GM21423 (cell line): ENCODE measurements around the gene WDR87.
A peak's percentile ranks its signal among the peaks of the same experiment; 100 is the strongest.
"Not testable (repeated sequence)": the region's sequence is repeated elsewhere in the genome, so short reads cannot be mapped to it uniquely, and the experiment has no call there.

Experiments
- ATAC-seq: cut with Tn5 transposase; IDR thresholded peaks from one replicate; pipeline ENCODE4 v1.9.1; 2021; ENCODE audit warnings: mild to moderate bottlenecking, moderate library complexity; ENCODE audit not compliant: unreplicated experiment

Gene WDR87

GRCh38 chr19:37931881-37932655 is 25.7 kb upstream of the WDR87 start:
- ATAC-seq: peak; percentile 50

GRCh38 chr19:37930416-37930815 is 24.0 kb upstream of the WDR87 start:
- no peak for ATAC-seq

DNA sequence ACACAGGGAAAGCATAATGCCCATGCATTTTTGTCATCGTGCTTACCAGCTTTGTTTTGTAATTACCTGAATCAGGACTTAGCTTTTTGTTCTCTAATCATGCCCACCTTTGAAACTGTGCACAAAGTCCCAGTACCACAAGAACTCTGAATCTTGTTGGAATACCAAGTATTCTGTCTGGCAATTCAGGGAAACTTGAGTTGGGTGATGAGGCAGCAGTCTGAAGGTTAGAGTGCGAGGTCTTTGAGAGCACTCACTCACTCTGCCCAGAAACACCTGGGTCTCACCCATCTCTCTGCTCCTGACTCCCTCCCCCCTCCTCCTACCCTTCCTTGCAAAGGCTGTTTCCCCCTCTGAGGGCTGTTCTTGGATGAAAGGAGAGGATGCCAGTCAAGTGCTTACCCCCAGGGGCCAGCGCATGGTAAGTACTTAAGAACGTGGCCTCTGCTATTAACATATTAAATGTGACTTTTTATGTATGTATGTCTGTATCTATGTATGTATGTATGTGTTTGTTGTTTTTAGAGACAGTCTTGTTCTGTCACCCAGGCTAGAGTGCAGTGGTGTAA is 23.0 kb upstream of the WDR87 start:
- ATAC-seq: no peak

DNA sequence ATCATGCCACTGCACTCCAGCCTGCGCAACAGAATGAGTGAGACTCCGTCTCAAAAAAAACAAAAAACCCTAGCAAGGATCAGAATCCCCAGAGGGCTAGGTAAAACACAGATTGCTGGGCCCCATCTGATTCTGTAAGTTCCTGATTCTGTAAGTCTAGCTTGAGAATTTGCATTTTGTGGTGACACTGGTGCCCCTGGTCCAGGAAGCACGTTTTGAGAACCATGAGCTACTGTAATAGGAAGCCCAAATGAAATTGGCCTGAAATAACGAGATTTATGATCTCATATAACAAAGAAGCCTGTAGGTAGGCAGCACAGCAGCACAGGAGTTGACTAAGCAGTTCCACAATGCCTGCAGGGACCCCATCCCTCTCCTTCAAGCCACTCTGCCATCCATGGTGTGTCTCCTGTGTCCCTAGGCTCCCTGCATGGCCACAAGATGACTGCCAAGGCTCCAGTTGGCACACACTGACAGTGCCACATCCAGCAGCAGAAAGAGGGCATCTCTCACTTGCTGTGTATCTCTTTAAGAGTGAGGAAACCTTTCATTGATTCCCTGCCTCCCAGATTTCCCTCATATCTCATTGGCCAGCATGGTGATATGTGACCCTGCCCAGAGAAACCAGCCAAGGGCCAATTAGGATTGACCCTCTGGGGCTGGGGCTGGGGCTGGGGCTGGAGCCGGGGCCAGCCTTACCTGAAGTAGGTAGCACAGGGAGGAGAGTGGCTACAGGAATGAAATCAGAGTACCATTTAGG is 22.3 kb upstream of the WDR87 start:
- peak; percentile 46 for ATAC-seq

- ATAC-seq: no peak
Observed at GRCh38 chr19:37926711-37927110, 20.3 kb upstream of the WDR87 start.

DNA sequence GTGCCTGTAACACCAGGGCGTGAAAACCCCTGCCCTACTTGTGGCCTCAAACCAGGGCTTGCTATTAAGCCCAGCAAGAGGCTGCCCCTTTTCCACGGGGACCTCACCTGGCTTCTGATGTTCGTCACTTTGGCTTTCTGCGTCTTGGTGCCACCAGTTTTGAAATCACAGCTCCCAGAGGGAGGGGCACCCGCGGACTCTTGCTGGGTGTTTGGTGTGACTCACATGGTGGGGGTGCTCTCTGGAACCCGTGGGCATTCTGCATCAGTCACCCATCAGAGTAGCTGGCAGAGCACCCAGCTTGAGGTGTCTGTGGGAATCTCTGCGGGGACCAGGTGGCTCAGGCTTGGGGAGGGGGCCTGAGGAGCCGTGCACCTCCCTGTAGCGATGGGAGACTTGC is 19.9 kb upstream of the WDR87 start:
- no peak for ATAC-seq

- ATAC-seq: no peak
Observed at GRCh38 chr19:37925212-37925611, 18.8 kb upstream of the WDR87 start.

DNA sequence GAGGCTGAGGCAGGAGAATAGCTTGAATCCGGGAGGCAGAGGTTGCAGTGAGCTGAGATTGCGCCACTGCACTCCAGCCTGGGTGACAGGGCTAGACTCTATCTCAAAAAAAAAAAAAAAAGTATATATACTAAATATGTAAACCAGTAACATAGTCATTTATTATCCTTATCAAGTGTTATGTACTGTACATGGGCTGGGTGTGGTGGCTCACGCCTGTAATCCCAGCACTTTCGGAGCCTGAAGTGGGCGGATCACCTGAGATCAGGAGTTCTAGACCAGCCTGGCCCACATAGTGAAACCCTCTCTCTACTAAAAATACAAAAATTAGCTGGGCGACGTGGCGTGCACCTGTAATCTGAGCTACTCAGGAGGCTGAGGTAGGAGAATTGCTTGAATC is 18.2 kb upstream of the WDR87 start:
- not testable (repeated sequence) for ATAC-seq

DNA sequence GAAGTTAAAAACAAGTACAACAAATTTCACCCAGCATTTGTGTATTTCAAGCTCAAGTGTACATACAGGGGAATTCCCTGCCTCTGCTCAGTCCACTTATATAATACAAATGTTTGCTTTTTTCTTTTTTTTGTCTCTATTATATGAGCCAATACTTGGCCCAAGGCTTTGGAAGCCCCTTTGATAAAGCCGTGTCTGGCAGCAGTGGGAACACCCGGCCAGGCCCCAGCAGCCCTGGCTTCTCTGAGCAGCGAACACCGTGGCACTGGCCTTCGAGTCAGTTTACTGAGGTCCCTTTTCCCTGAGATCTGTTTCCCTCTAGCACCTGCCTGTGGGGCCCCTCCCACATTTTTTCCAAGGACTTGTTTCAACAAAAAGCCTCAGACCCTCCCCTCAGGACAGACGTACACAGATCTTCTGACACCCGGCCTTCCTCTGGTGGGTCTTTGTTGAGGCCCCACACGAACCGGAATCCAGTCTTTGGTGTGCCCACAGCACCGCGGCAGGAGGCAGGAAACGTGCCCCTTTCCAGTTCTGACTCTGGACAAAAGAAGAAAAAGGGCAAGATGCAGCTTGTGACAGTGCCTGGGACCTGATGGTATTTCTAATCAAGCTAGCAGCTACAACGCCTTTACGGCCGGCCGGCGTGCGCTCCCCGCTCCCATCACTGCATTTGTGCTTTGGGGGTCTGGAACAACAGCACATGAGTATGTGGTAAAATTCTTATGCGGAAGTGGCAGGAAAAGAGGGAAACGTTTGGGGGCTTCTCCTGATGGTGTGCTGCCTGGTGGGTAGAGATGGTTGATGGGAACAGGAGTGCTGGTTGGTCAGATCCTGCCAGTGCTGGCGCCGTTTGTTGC is 14.4 kb upstream of the WDR87 start:
- no peak for ATAC-seq

- no peak for ATAC-seq
Observed at GRCh38 chr19:37914908-37915307, 8.5 kb upstream of the WDR87 start.

GRCh38 chr19:37909661-37910199 is 3.3 kb upstream of the WDR87 start:
- no peak for ATAC-seq

DNA sequence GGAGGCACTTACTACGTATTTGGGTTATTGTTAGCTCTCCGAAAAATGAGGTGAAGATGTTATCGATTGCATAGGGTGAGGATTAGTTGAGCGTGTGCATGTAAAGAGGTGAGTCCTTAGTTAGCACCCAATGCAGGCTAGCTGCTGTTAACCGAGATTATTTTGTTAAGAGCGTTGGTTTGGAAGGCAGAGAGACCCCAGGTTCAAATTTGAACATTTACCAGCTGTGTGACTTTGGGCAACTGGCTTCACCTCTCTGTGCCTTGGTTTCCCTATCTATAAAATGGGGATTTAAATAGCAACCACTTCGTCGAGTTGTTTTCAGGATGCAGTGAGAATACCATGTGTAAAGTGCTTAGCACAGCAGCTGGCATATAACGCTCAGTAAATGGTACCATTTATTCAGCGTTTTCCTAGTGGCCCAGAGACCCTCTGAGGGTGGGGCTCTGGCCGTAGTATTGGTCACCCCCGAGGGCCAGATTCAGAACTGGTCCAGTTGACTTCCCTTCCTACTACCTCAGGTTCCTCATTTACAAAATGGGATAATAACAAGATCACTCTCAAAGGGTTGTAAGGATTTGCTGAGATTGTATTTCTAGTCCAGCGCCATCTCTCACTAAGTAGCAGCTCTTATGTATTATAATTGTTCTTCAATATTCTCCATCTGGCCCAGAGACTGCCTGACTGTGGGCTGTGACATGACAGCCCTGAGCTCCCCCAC is 1.5 kb upstream of the WDR87 start:
- no peak for ATAC-seq

DNA sequence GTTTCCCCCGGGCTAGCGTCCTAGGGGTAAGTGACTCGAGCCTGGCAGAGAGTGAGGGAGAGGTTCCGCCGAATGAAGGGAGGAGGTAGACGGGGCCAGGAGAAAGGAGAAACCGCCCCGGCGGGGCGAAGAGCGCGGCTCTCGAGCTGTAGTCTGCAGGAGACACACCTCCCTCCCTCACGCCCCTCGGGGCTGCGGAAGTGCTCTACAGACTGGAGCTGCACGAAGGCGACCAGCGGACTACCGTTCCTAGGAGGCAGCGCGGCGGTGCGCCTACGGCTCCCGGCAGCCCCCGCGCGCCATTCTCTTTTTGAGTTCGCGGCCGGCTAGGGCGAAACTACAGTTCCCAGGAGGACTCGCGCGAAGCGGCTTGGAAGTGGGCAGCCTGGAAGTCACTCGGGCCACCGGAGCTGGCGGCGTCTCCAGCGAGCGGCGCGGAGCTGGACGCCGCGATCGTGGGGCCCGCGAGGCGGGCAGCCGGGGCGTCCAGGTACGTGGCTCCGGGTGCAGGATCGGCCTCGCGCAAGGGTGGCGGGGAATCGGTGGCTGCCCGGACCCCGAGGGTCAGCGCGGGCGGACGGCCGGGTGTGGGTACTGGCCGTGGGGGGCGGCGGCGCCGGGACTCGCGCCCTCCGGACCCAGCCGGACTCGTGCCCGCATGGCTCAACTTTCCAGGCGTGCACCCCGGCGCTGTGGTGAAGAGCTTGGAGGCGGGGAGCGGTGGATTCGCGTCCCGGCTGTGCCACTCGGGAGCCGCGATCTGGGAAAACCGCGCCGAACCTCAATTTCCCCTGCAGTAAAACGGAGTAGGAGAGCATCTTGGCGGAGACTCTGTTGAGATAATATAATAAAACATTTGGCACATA is 708 bp upstream of the WDR87 start, which contains the start of gene SIPA1L3:
Gene SIPA1L3, plus strand, starts transcription at position 340 of the 866 bp plus-strand sequence. CDS start 174,358 bp downstream, outside the sequence.
- peak; percentile 87 for ATAC-seq

DNA sequence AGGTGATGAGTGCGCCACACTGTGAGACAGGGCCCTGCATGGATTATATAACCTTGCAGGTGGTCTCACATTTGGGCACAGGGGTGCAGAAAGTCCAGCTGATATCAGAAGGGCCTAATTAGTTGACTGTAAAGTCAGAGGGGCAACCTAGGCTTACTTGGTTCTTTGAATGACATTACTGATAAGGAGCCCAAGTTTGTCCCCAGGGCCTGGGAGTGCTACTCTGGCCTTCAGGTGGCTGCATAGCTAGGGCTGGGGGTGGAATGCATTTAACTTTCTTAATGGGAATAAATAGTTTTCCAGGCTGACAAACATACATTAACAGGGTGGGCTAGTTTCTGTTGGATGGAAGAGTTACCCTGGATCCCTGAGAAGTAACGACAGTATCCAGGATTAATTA is 3.3 kb downstream of the WDR87 start:
- ATAC-seq: no peak

DNA sequence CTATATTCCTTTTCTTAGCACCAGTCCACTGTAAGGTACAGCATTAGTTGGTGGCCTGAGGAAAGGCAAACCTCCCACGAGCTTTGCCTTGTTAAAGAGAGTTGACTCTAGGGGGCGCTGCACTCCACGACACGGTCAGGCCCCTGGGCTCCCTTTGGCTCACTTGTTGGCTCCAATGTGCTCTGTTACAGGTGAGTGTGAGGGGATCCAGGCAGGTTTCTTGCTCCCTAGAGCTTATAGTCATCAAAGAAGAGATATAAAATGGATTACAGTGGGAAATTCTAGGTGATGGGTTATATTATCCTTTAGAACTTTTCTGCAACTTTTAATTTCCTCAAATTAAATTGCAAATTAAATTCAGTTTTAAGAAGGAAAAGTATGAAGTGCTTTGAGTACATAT is 3.7 kb downstream of the WDR87 start:
- no peak for ATAC-seq

DNA sequence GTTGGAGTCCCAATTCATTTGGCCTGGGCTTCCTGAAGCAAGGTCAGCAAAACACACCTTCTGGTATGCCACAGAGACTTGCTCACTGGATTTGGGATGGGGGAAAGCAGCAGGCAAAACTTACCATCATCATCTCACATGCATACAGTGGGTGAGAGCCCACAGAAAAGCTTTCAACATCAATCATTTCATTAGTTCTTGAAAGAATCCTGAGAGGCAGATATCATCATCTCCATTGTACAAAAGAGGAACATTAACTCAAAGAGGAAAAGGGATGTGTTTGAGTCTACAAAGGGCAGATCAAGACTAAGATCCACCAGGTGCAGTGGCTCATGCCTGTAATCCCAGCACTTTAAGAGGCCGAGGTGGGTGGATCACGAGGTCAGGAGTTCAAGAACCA is 6.4 kb downstream of the WDR87 start:
- ATAC-seq: no peak

DNA sequence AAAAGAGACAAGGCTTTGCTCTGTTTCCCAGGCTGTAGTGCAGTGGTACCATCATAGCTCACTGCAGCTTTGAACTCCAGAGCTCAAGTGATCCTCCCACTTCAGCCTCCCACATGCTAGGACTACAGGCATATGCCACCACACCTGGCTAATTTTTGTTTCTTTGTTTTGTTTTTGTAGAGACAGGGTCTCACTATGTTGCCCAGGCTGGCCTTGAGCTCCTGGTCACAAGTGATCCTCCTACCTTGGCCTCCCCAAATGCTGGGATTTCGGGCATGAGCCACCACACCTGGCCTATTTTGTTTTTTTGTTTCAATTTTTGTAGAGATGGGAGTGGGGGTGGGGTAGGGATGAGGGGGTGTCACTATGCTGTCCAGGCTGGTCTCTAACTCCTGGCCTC is 6.9 kb downstream of the WDR87 start:
- no peak for ATAC-seq

- ATAC-seq: no peak
Observed at GRCh38 chr19:37896180-37896579, 10.2 kb downstream of the WDR87 start.
